HEK293 (cell line): ENCODE measurements around the gene DDR1.
"Not testable (repeated sequence)": the region's sequence is repeated elsewhere in the genome, so short reads cannot be mapped to it uniquely, and the experiment has no call there.

Experiments used
- CTCF ChIA-PET: fragments of 350-600 bp; formaldehyde crosslinking; extraction: SDS; loops from one replicate; lab custom pipeline; 2021; ENCODE audit warnings: antibody characterized with exemption; lab: Yijun Ruan, JAX
- POLR2A ChIA-PET: fragments of 300-600 bp; formaldehyde crosslinking; extraction: SDS; loops from one replicate; lab custom pipeline; 2020; ENCODE audit warnings: antibody characterized with exemption, inconsistent platforms; lab: Yijun Ruan, JAX
- H3K27ac ChIP-seq: fragments of 200-500 bp; sonication (Bioruptor generic); 2 replicates; pipeline ENCODE4 v1.5.1; 2014; ENCODE audit warnings: low read depth, low read length, control low read depth, inconsistent platforms; ENCODE audit errors: extremely low read depth
- H3K36me3 ChIP-seq, 2 experiments: fragments of 200-500 bp in 1 of 2; sonication (Bioruptor generic) in 1 of 2; 1 replicate in 1 of 2; 2 replicates in 1 of 2; pipeline ENCODE4 v1.5.1; 2014 to 2017; ENCODE audit warnings: inconsistent platforms in 2 of 2, low read length in 2 of 2; ENCODE audit not compliant: control insufficient read depth in 2 of 2, insufficient read depth in 1 of 2
- H3K4me1 ChIP-seq: fragments of 200-500 bp; sonication (Bioruptor generic); 2 replicates; pipeline ENCODE4 v1.5.1; 2014; ENCODE audit warnings: mild to moderate bottlenecking, low read length, inconsistent platforms; ENCODE audit not compliant: control insufficient read depth, insufficient read depth
- H3K4me3 ChIP-seq: 2 replicates; pipeline ENCODE4 v1.5.1; 2011; ENCODE audit warnings: low read depth, mild to moderate bottlenecking, control low read depth, low read length, moderate library complexity
- H3K9me3 ChIP-seq: fragments of 200-500 bp; sonication (Bioruptor generic); 2 replicates; pipeline ENCODE4 v1.5.1; 2014; ENCODE audit warnings: low read depth, low read length, inconsistent platforms; ENCODE audit not compliant: control insufficient read depth, insufficient read depth
- BCL11B ChIP-seq: fragments of 450-650 bp; formaldehyde crosslinking; IDR thresholded peaks from 2 replicates; pipeline ENCODE4 v1.5.1; 2016; ENCODE audit warnings: low read depth, missing biosample characterization, missing genetic modification characterization
- GLIS2 ChIP-seq: fragments of 450-650 bp; formaldehyde crosslinking; IDR thresholded peaks from 2 replicates; pipeline ENCODE4 v1.5.1; 2016; ENCODE audit warnings: missing biosample characterization, missing genetic modification characterization
- HIC1 ChIP-seq: fragments of 450-650 bp; formaldehyde crosslinking; IDR thresholded peaks from 2 replicates; pipeline ENCODE4 v1.5.1; 2016; ENCODE audit warnings: missing biosample characterization, missing genetic modification characterization
- SCRT1 ChIP-seq: fragments of 450-650 bp; formaldehyde crosslinking; IDR thresholded peaks from 2 replicates; pipeline ENCODE4 v1.5.1; 2016; ENCODE audit warnings: missing biosample characterization, missing genetic modification characterization, borderline replicate concordance
- SETDB1 ChIP-seq: IDR thresholded peaks from one replicate; pipeline ENCODE4 v1.6.1; 2017; ENCODE audit warnings: mild to moderate bottlenecking, low read length, moderate library complexity, mixed read lengths; ENCODE audit not compliant: insufficient read length
- TRIM28 ChIP-seq: IDR thresholded peaks from 2 replicates; pipeline ENCODE4 v1.6.1; 2011; ENCODE audit warnings: low read length, control low read depth, borderline replicate concordance
- WT1 ChIP-seq: fragments of 450-650 bp; formaldehyde crosslinking; IDR thresholded peaks from 2 replicates; pipeline ENCODE4 v1.5.1; 2016; ENCODE audit warnings: missing biosample characterization, missing genetic modification characterization
- ZBTB21 ChIP-seq: fragments of 450-650 bp; formaldehyde crosslinking; IDR thresholded peaks from 2 replicates; pipeline ENCODE4 v1.5.1; 2017; ENCODE audit warnings: missing biosample characterization, missing genetic modification characterization
- ZNF169 ChIP-seq: fragments of 450-650 bp; formaldehyde crosslinking; IDR thresholded peaks from 2 replicates; pipeline ENCODE4 v1.5.1; 2016; ENCODE audit warnings: missing biosample characterization, missing genetic modification characterization
- ZNF184 ChIP-seq: fragments of 450-650 bp; IDR thresholded peaks from 2 replicates; pipeline ENCODE4 v1.5.1; 2018; ENCODE audit warnings: missing biosample characterization, mild to moderate bottlenecking, missing genetic modification characterization
- ZNF433 ChIP-seq: fragments of 450-650 bp; formaldehyde crosslinking; IDR thresholded peaks from 2 replicates; pipeline ENCODE4 v1.5.1; 2016; ENCODE audit warnings: missing biosample characterization, missing genetic modification characterization, low read depth
- ZNF510 ChIP-seq: fragments of 450-650 bp; formaldehyde crosslinking; IDR thresholded peaks from 2 replicates; pipeline ENCODE4 v1.5.1; 2018; ENCODE audit warnings: mild to moderate bottlenecking, missing genetic modification characterization, missing biosample characterization; ENCODE audit not compliant: insufficient replicate concordance
- ZNF518A ChIP-seq: fragments of 450-650 bp; formaldehyde crosslinking; conservative IDR thresholded peaks from 2 replicates; pipeline ENCODE4 v1.5.1; 2016; ENCODE audit warnings: low read depth, missing biosample characterization, missing genetic modification characterization
- ZNF558 ChIP-seq: fragments of 450-650 bp; formaldehyde crosslinking; IDR thresholded peaks from 2 replicates; pipeline ENCODE4 v1.5.1; 2016; ENCODE audit warnings: missing biosample characterization, missing genetic modification characterization
- ZNF560 ChIP-seq: fragments of 450-650 bp; formaldehyde crosslinking; IDR thresholded peaks from 2 replicates; pipeline ENCODE4 v1.5.1; 2017; ENCODE audit warnings: missing biosample characterization, missing genetic modification characterization, borderline replicate concordance
- ZNF626 ChIP-seq: fragments of 450-650 bp; sonication (Bioruptor Pico); formaldehyde crosslinking; IDR thresholded peaks from 2 replicates; pipeline ENCODE4 v1.5.1; 2018; ENCODE audit warnings: missing biosample characterization, missing genetic modification characterization, inconsistent platforms
- TF ChIP-seq, protein P1 (sequence below): fragments of 450-650 bp; formaldehyde crosslinking; IDR thresholded peaks from 2 replicates; pipeline ENCODE4 v1.5.1; 2016; ENCODE audit warnings: missing biosample characterization, missing genetic modification characterization
- TF ChIP-seq, protein P2 (sequence below): fragments of 450-650 bp; formaldehyde crosslinking; IDR thresholded peaks from 2 replicates; pipeline ENCODE4 v1.5.1; 2016; ENCODE audit warnings: missing biosample characterization, missing genetic modification characterization

Gene DDR1

DNA sequence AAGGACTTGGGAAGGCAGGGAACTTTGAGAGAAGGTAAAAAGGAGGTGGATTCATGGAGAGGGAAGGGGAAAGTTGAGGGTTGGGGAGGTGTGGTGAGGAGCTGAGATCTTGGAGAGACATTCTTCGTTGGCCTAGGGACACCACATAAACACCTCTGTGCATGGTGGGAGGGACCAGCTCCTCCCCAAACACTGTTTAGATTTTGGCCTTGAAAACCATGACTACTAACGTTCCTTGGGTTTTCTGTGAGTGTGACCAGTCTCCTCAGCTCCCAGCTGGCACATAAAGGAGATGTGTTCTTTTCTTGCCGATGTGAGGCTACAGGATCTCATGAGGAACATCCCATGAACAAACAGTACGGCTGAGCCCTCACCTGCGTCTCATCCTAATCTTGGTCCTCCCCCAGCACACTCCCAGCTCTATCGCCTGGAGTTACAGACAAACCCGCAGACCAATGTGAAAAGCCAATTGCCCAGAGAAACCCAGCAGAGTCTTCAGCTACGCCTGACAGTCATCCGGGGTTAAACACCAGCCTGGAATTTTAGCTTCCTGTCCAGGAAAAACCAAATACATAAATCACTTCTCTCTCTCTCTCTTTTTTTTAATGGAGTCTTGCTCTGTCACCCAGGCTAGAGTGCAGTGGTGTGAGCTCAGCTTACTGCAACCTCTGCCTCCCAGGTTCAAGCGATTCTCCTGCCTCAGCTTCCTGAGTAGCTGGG is 22.0 kb upstream of the DDR1 start:
- Histone ChIP-seq H3K4me1 (peaks cover 7% of the 10 kb centered on the region), H3K27ac (no peak overlapping the region), H3K36me3 (no peaks in the 10 kb centered on the region), H3K9me3 (no peaks in the 10 kb centered on the region), H3K4me3 (no peak overlapping the region)
- POLR2A ChIA-PET: no interaction called here
- TF ChIP-seq GLIS2 (tag by site-specific recombination) (no peak), WT1 (tag by site-specific recombination) (no peak), ZBTB21 (tag by site-specific recombination) (no peak), BCL11B (tag by site-specific recombination) (no peak), SCRT1 (tag by site-specific recombination) (no peak), ZNF560 (tag by site-specific recombination) (no peak), ZNF433 (no peak), ZNF169 (tag by site-specific recombination) (no peak), HIC1 (tag by site-specific recombination) (no peak)
- TF ChIP-seq, protein P1, sequence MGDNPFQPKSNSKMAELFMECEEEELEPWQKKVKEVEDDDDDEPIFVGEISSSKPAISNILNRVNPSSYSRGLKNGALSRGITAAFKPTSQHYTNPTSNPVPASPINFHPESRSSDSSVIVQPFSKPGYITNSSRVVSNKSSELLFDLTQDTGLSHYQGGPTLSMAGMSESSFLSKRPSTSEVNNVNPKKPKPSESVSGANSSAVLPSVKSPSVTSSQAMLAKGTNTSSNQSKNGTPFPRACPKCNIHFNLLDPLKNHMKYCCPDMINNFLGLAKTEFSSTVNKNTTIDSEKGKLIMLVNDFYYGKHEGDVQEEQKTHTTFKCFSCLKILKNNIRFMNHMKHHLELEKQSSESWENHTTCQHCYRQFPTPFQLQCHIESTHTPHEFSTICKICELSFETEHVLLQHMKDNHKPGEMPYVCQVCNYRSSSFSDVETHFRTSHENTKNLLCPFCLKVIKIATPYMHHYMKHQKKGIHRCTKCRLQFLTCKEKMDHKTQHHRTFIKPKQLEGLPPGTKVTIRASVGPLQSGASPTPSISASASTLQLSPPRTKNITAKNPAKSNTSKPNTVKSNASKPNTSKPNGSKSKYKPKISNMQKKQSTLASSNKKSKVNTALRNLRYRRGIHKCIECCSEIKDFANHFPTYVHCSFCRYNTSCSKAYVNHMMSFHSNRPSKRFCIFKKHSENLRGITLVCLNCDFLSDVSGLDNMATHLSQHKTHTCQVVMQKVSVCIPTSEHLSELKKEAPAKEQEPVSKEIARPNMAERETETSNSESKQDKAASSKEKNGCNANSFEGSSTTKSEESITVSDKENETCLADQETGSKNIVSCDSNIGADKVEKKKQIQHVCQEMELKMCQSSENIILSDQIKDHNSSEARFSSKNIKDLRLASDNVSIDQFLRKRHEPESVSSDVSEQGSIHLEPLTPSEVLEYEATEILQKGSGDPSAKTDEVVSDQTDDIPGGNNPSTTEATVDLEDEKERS (tag by site-specific recombination): no peak
- CTCF ChIA-PET: interaction anchor here (0.6 to 1.7 kb wide), 4 partner anchors 15 to 217 kb away, joined by 3 to 5 read pairs (median 4); no protein-coding TSS in a partner anchor

- Histone ChIP-seq H3K9me3 (no peaks in the 10 kb centered on the region), H3K4me1 (no peaks in the 10 kb centered on the region), H3K36me3 (no peaks in the 10 kb centered on the region), H3K4me3 (no peak overlapping the region), H3K27ac (no peak overlapping the region)
- TF ChIP-seq, protein P2, sequence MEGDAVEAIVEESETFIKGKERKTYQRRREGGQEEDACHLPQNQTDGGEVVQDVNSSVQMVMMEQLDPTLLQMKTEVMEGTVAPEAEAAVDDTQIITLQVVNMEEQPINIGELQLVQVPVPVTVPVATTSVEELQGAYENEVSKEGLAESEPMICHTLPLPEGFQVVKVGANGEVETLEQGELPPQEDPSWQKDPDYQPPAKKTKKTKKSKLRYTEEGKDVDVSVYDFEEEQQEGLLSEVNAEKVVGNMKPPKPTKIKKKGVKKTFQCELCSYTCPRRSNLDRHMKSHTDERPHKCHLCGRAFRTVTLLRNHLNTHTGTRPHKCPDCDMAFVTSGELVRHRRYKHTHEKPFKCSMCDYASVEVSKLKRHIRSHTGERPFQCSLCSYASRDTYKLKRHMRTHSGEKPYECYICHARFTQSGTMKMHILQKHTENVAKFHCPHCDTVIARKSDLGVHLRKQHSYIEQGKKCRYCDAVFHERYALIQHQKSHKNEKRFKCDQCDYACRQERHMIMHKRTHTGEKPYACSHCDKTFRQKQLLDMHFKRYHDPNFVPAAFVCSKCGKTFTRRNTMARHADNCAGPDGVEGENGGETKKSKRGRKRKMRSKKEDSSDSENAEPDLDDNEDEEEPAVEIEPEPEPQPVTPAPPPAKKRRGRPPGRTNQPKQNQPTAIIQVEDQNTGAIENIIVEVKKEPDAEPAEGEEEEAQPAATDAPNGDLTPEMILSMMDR: no peak
- ChIA-PET CTCF (interaction anchor here (0.6 to 1.7 kb wide), 4 partner anchors 10 to 51 kb away, joined by 3 to 6 read pairs (median 3); no protein-coding TSS in a partner anchor), POLR2A (no interaction called here)
These were observed 20.0 kb upstream of the DDR1 start for GRCh38 chr6:30864325-30864724.

GRCh38 chr6:30869241-30869749 is 15.0 kb upstream of the DDR1 start:
- CTCF ChIA-PET: interaction anchor here (2.6 kb wide), 1 partner anchor 8 kb away, joined by 13 read pairs; no protein-coding TSS in a partner anchor
- 0 out of 2 replicates have a peak, but pooled peaks have one; percentile 44 for TF ChIP-seq ZNF184 (tag by site-specific recombination)
- peak; percentile 98 for TF ChIP-seq SETDB1
- peak; percentile 69; the same call in 1 of the 2 replicates for TF ChIP-seq ZNF626 (tag by site-specific recombination)
- 0 out of 2 replicates have a peak, but pooled peaks have one; percentile 25 for TF ChIP-seq ZNF518A (tag by site-specific recombination)
- TF ChIP-seq ZNF558 (tag by site-specific recombination): 0 out of 2 replicates have a peak, but pooled peaks have one; percentile 24
- TF ChIP-seq TRIM28: peak; percentile 66; the same call in 1 of the 2 replicates
- peak; percentile 78 for TF ChIP-seq ZNF510 (tag by site-specific recombination)

More at GRCh38 chr6:30869241-30869749, 15.0 kb upstream of the DDR1 start:
- H3K4me1 ChIP-seq, H3K4me3 ChIP-seq, POLR2A ChIA-PET, H3K36me3 ChIP-seq, H3K9me3 ChIP-seq, H3K27ac ChIP-seq: not testable (repeated sequence)
